GM19043 (cell line): ENCODE data around the gene TIMM9.
"Not testable (repeated sequence)": the region's sequence is repeated elsewhere in the genome, so short reads cannot be mapped to it uniquely, and the experiment has no call there.

Experiments used
- ATAC-seq: cut with Tn5 transposase; IDR thresholded peaks from one replicate; pipeline ENCODE4 v1.9.1; 2021; ENCODE audit warnings: low read depth; ENCODE audit not compliant: unreplicated experiment

Gene TIMM9

GRCh38 chr14:58398895-58399294 is 28.4 kb downstream of the TIMM9 start:
- ATAC-seq, result no peak

DNA sequence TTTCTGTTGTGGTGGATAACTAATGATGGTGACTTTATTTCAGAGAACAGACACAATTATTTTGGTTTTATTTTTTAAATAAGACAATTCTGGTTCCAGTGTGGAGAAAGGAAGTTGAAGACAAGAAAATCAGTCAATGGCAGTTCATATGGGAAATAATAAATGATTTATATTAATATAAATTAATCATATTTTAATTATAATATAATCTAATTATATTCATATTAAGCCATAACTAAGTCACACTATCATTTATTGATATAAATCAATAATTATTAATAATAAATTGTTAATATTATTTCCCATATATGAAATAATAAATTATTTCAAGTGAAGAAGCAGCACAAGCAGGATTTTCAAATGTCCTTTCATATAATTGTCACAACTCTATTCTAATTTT is 28.8 kb downstream of the TIMM9 start:
- no peak for ATAC-seq

DNA sequence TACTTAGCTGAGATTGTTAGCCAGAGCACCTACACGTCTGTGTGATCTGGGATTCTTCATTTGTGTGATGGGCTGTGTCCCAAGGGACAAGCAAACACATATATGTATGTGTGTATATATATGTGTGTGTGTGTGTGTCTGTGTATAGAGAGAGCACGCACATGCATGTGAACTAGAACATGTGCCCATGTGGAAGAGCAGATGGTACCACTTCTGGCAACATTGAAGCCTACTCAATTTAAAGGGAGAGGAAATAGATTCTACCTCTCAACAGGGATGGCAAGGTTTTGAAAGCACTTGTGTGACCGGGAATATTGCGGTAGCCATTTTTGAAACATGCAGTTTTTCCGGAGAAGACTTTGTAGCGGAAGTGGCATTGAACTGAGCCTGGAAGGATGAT is 30.2 kb downstream of the TIMM9 start:
- no peak for ATAC-seq

DNA sequence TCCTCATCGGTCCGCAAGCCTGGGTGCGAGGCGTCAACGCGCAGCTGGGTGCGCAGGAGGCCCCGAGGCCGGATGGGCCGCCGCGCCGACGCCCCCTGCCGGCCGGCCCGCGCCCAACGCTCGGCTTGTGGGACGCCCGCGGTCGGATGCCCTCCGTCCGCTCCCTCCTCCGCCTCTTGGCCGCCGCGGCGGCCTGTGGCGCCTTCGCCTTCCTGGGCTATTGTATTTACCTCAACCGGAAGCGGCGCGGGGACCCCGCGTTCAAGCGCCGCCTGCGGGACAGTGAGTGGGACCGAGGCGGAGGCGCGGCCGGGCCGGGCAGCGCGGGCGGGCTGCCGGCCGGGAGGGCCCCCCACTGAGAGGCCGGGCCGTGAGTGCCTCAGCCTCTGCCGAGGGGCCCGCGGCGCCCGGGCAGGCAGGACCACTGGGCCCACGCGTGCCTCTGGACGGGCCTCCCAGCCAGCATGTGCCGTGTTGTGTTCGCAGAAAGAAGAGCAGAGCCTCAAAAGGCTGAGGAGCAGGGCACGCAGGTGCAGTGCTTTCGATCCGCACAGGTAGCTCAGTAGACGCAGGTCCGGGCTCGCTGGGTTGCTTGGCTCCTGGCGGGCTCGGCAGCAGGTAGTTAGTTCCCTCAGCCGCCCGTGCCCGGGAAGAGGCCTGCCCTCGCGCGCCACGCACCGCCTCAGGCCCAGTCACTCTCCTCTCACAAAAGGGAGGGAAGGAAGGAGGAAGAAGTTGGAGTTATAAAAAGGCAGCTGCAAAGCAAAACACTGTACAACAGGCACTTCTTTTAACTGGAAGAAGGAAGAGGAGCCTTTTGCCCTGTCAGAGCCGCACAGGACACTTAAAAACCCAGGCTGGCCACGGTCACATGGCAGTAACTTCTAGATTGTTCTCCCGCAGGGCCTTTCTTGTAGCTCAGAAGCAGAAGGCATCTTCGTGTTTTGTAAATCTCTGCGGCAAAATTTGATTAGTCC is 31.2 kb downstream of the TIMM9 start, which contains the start of gene TOMM20L:
TSS of gene TOMM20L (plus strand) at position 119 of the 977 bp plus-strand sequence. CDS start at position 147, 28 bp downstream.
- peak; percentile 86 for ATAC-seq

- no peak for ATAC-seq
These were observed 31.8 kb downstream of the TIMM9 start for GRCh38 chr14:58395562-58395811.

- ATAC-seq, result no peak
These were observed 36.5 kb downstream of the TIMM9 start for GRCh38 chr14:58390830-58391229.

DNA sequence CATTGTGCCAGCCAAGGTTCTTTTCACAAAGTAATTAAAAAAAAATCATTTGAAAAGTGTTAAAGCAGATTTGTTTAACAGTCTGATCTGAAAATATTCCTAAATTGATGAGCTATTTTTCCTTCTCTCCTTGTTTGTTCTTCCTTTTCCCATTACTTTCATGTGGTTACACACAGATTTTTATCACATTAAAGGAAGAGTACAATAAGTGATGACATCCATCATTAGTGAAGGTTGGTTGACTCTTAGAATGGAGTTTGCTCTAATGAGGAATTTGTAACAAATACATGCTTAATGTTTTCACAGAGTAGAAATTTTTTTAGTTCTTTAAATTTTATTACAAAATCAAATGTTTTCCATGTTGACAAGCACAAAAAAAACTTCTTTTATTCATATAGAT is 50.5 kb downstream of the TIMM9 start:
- no peak for ATAC-seq

DNA sequence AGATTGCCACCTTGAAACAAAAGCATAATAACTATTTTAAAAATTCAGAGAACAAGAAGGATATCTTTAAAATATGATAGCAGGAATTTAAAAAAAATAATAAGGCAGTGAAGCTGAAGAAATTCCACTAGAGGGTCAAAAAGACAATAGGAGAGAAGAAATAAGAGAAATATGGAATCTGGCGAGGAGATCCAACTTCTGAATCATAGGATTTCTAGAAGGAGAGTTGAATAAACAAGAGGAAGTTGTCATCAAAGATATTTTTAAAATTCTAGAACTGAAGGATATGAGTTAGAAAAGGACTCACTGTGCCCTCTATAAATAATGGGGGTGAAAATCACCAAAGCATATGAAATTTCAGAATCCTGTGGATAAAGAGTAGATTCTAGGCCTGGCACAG is 58.4 kb downstream of the TIMM9 start:
- no peak for ATAC-seq

GRCh38 chr14:58367296-58367695 is 60.0 kb downstream of the TIMM9 start:
- ATAC-seq, result no peak

GRCh38 chr14:58364316-58364715 is 63.0 kb downstream of the TIMM9 start:
- ATAC-seq, result no peak

GRCh38 chr14:58362798-58363412 is 64.4 kb downstream of the TIMM9 start:
- ATAC-seq, result no peak

DNA sequence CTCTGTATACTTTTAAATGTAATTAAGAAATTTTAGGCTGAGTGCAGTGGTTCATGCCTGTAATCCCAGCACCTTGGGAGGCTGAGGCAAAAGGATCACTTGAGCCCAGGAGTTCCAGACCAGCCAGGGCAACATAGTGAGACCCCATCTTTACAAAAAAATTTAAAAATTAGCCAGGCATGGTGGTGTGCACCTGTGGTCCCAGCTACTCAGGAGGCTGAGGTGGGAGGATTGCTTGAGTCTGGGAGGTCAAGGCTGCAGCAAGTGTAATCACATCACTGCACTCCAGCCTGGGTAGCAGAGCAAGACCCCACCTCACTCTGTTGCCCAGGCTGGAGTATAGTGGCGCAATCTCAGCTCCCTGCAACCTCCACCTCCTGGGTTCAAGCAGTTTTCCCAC is 65.1 kb downstream of the TIMM9 start:
- not testable (repeated sequence) for ATAC-seq
